Measurements from ENCODE around the gene PSMB7.
"Not testable (repeated sequence)": the region's sequence is repeated elsewhere in the genome, so short reads cannot be mapped to it uniquely, and the experiment has no call there.

The PSMB7 gene

DNA sequence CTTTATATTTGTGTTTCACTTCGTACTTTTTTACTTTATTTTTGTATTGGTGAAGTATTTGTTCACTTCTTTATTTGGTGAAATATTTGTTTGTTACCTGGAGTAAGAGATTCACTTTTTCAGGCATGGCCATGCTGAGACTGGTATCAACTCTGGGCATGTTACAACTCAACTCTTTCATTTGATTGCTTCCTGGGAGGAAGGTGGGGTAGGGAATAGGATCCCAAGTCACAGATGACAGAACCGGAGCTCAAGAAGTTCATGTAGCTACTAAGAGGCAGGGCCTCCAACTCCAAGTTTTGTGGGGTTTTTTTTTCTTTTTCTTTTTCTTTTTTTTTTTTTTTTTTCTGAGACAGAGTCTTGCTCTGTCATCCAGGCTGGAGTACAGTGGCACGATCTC is 28.9 kb upstream of the PSMB7 start:
- DNase-seq (ENCODE audit: insufficient read length, low spot score), result no peak
- FAIRE-seq, result no peak

- DNase-seq (ENCODE audit: insufficient read length, low spot score) (no peak), FAIRE-seq (no peak)
Measured at GRCh38 chr9:124443625-124444024, 28.4 kb upstream of the PSMB7 start.

GRCh38 chr9:124442826-124443225 is 27.6 kb upstream of the PSMB7 start:
- DNase-seq (ENCODE audit: insufficient read length, low spot score) (no peak), FAIRE-seq (no peak)

- DNase-seq (ENCODE audit: insufficient read length, low spot score), result no peak
- FAIRE-seq, result no peak
Measured at GRCh38 chr9:124442379-124442778, 27.1 kb upstream of the PSMB7 start.

DNA sequence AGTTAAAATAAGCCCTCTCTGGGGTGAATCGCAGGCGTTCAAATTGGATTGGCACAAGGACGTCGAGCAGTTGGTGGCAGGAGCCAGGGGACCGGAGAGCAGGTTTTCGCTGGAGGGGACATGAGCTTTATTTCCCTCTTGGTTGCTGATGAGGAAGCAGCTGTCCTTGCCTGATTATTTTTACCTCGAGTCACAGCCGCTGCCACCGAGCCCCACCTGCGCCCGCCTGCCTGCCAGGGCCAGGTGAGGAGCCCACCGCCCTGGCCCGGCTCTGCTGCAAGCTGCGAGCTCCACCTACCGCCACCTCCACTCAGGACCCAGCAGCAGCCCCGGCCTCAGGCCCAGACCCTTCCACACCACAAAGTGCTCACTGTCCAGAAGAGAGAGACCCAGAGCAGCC is 26.0 kb upstream of the PSMB7 start:
- no peak for DNase-seq (ENCODE audit: insufficient read length, low spot score)
- FAIRE-seq, result no peak

DNA sequence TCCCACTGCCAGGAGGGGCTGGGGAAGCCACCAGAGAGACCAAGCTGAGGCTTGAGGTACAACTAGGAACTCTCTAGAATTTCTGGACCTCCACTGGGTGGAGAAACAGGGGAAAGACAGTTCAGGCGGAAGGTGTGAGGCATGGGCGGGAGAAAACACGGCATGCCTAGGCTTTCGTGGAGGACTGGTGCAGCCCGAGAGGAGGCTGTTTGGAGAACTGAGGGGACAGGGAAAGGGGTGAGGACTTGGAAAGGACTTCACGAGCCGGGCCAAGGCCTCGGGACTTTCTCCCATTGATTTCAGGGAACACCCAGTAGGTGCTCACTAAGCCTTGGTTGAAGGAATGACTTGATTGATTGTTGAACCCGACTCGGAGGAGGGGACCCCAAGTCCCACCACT is 25.5 kb upstream of the PSMB7 start:
- FAIRE-seq (no peak), DNase-seq (ENCODE audit: insufficient read length, low spot score) (no peak)

DNA sequence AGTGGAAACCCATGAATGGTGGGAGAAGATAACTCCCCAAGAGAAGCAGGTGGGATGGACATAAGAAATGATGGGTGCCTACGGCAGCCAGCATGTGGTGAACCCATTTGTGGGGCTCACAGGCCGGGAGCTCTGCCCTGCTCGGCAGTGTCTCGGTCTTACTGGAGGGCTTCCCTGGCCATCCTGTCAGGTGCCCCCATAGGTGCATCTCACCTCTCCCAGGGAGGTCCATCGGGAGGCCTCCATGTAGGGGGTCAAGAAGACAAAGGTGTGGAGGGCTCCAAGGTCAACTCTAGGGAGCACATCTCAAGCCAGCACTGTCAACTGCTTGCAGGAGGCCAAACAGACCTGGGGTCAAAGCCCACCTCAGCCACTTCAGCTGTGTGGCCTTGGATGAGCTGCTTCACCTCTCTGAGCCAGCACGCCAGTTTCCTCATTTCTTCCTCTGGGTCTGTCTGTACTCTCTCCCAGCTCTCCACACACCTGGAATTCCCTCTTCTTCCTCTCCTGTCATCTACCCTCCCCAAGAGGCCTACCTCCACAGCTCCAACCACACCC is 24.5 kb upstream of the PSMB7 start:
- FAIRE-seq (no peak), DNase-seq (ENCODE audit: insufficient read length, low spot score) (no peak)

GRCh38 chr9:124439086-124439485 is 23.8 kb upstream of the PSMB7 start:
- FAIRE-seq (no peak), DNase-seq (ENCODE audit: insufficient read length, low spot score) (no peak)

- DNase-seq (ENCODE audit: insufficient read length, low spot score), result no peak
- FAIRE-seq, result no peak
Measured at GRCh38 chr9:124438091-124438490, 22.8 kb upstream of the PSMB7 start.

- DNase-seq (ENCODE audit: insufficient read length, low spot score) (no peak), FAIRE-seq (no peak)
Measured at GRCh38 chr9:124437086-124437485, 21.8 kb upstream of the PSMB7 start.

DNA sequence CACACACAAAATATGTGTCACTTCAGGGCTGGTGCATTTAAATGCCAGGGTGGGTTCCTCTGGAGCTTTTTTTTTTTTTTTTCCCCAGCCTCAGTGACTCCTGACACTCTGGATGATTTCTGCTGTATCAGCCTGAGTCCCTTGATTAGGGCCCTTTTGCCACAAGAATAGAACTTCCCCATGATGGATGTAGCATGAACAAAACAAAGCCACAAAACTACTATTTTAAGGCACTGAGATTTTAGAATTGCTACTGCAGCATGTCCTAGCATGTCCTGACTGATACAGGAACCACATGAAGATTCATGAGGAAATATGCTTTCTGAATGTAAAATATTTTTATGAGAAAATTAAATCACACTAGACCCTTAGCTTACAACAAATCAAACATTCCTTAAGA is 21.1 kb upstream of the PSMB7 start:
- DNase-seq (ENCODE audit: insufficient read length, low spot score) (no peak), FAIRE-seq (no peak)

GRCh38 chr9:124429530-124429867 is 14.3 kb upstream of the PSMB7 start:
- no peak for FAIRE-seq
- DNase-seq (ENCODE audit: insufficient read length, low spot score), result no peak

GRCh38 chr9:124428751-124429529 is 13.7 kb upstream of the PSMB7 start:
- no peak for FAIRE-seq
- DNase-seq (ENCODE audit: insufficient read length, low spot score), result no peak

GRCh38 chr9:124427281-124427680 is 12.0 kb upstream of the PSMB7 start:
- DNase-seq (ENCODE audit: insufficient read length, low spot score) (no peak), FAIRE-seq (no peak)

- FAIRE-seq, result no peak
- no peak for DNase-seq (ENCODE audit: insufficient read length, low spot score)
Measured at GRCh38 chr9:124426361-124426760, 11.1 kb upstream of the PSMB7 start.

DNA sequence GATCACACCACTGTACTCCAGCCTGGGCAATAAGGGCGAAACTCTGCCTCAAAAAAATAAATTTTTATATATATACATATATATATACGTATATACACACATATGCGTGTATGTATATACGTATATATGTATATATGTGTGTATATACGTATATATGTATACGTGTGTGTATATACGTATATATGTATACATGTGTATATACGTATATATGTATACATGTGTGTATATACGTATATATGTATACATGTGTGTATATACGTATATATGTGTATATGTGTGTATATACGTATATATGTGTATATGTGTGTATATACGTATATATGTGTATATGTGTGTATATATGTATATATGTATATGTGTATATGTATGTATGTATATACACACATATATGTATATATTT is 10.5 kb upstream of the PSMB7 start:
- not testable (repeated sequence) for DNase-seq (ENCODE audit: insufficient read length, low spot score); FAIRE-seq

DNA sequence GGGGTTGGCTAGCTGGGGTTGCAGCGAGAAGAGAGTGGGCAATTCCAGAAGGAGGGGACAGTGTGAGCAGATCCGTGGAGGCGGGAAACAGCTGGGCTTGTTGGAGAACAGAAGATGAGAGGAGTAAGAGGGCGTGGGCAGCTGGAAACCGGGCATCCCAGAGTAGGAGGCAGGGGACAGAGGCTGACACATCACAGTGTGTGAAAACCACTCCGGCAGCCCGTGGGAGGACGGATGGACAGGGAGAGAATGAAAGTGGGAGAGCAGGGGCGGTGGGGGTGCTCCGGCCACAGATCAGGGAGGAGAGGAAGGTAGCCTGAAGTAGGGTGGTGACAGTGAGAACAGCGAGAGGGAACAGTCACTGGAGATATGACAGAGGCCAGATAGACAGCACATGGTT is 8.3 kb upstream of the PSMB7 start:
- FAIRE-seq, result no peak
- DNase-seq (ENCODE audit: insufficient read length, low spot score), result no peak

- FAIRE-seq (no peak), DNase-seq (ENCODE audit: insufficient read length, low spot score) (no peak)
Measured at GRCh38 chr9:124423155-124423554, 7.9 kb upstream of the PSMB7 start.

- DNase-seq (ENCODE audit: insufficient read length, low spot score) (no peak), FAIRE-seq (no peak)
Measured at GRCh38 chr9:124420991-124421543, 5.8 kb upstream of the PSMB7 start.

GRCh38 chr9:124419832-124420489 is 4.7 kb upstream of the PSMB7 start:
- no peak for FAIRE-seq

DNA sequence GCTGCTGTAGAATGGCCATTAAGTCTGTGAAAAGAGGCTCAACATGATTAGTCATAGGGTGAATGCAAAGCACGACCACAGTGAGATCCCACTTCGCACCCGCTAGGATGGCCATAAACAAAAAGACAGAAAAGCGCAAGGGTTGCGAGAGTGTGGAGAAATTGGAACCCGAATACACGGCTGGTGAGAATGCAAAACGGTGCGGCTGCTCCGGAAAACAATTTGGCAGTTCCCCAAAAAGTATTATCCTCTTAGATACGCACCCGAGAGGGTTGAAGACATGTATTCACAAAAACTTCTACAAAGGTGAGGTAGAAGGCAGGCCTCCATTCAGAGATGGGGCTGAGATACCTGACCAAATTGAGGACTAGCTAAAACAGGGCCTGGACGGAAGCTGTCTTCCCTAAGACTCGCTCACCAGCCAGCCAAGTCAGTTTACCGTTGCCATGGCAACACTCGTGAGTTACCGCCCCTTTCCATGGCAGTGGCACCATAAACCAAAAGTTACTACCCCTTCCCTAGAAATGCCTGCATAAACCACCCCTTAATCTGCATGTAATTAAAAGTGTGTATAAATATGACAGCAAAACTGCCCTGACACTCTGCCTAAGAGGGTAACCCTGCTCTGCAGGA is 726 bp upstream of the PSMB7 start:
- no peak for DNase-seq (ENCODE audit: insufficient read length, low spot score)
- no peak for FAIRE-seq

More at GRCh38 chr9:124419832-124420489, 4.7 kb upstream of the PSMB7 start:
- DNase-seq (ENCODE audit: insufficient read length, low spot score), result no peak

Measured in GM19239 (cell line).